Keratinocyte (primary cell): ENCODE measurements around the gene TULP1. TPM values are rescaled to one million over a fixed set of nuclear protein-coding genes. Genes with fewer than 3 reads are reported as not detected.

Experiments used
- DNase-seq: peaks from one replicate; pipeline ENCODE4 v3.0.0-alpha.2; 2011; ENCODE audit warnings: low read depth, missing footprints, low spot score
- FAIRE-seq: peaks from 2 replicates; lab custom pipeline; 2011; peaks lifted over from hg19 to GRCh38; lab: Jason Lieb, UNC
- H2AFZ ChIP-seq: 2 replicates; pipeline ENCODE4 v1.6.0; 2012; ENCODE audit warnings: low read length, control low read depth, inconsistent platforms; ENCODE audit not compliant: control insufficient read depth
- H3K27ac ChIP-seq: 2 replicates; pipeline ENCODE4 v1.5.1; 2011; ENCODE audit warnings: low read length; ENCODE audit not compliant: control insufficient read depth, insufficient read depth
- H3K27me3 ChIP-seq: 3 replicates; pipeline ENCODE4 v1.6.0; 2011; ENCODE audit warnings: low read length; ENCODE audit not compliant: control insufficient read depth, insufficient read depth; ENCODE audit errors: extremely low read depth
- H3K36me3 ChIP-seq, 2 experiments: 2 replicates in 1 of 2; 3 replicates in 1 of 2; pipeline ENCODE4 v1.5.1; 2011; ENCODE audit warnings: low read length in 2 of 2, mild to moderate bottlenecking in 1 of 2; ENCODE audit not compliant: control insufficient read depth in 2 of 2, insufficient read depth in 2 of 2; ENCODE audit errors: extremely low read depth in 1 of 2
- H3K4me1 ChIP-seq: 3 replicates; pipeline ENCODE4 v1.5.1; 2011; ENCODE audit warnings: low read length; ENCODE audit not compliant: control insufficient read depth, insufficient read depth; ENCODE audit errors: extremely low read depth
- H3K4me2 ChIP-seq: 3 replicates; pipeline ENCODE4 v1.6.0; 2011; ENCODE audit warnings: low read depth, low read length; ENCODE audit not compliant: control insufficient read depth, insufficient read depth; ENCODE audit errors: extremely low read depth
- H3K4me3 ChIP-seq, 3 experiments: fragments of 200-600 bp in 1 of 3; sonication (generic) in 1 of 3; 2 replicates in 2 of 3; 3 replicates in 1 of 3; pipeline ENCODE4 v1.5.1; 2011 to 2016; ENCODE audit warnings: low read length in 3 of 3, mild to moderate bottlenecking in 3 of 3, control low read depth in 2 of 3, inconsistent platforms in 1 of 3, low read depth in 1 of 3, mixed read lengths in 1 of 3, mixed run types in 1 of 3, moderate library complexity in 1 of 3; ENCODE audit not compliant: control insufficient read depth in 2 of 3, insufficient read depth in 2 of 3; ENCODE audit errors: extremely low read depth in 1 of 3
- H3K79me2 ChIP-seq: 2 replicates; pipeline ENCODE4 v1.6.0; 2012; ENCODE audit warnings: low read length; ENCODE audit not compliant: control insufficient read depth, insufficient read depth
- H3K9ac ChIP-seq: 3 replicates; pipeline ENCODE4 v1.6.0; 2011; ENCODE audit warnings: low read length; ENCODE audit not compliant: control insufficient read depth, insufficient read depth; ENCODE audit errors: extremely low read depth
- H3K9me1 ChIP-seq: 3 replicates; pipeline ENCODE4 v1.6.0; 2011; ENCODE audit warnings: low read length; ENCODE audit not compliant: control insufficient read depth, insufficient read depth; ENCODE audit errors: extremely low read depth
- H3K9me3 ChIP-seq: 2 replicates; pipeline ENCODE4 v1.5.1; 2012; ENCODE audit warnings: low read depth, low read length; ENCODE audit not compliant: control insufficient read depth
- H4K20me1 ChIP-seq: 3 replicates; pipeline ENCODE4 v1.6.0; 2011; ENCODE audit warnings: low read length; ENCODE audit not compliant: control insufficient read depth, insufficient read depth; ENCODE audit errors: extremely low read depth
- EZH2 ChIP-seq: IDR thresholded peaks from one replicate; pipeline ENCODE4 v1.6.1; 2012; ENCODE audit warnings: inconsistent platforms, mild to moderate bottlenecking, low read length, moderate library complexity
- dilution Hi-C: fragments of 300-500 bp; cut with MboI; formaldehyde crosslinking; loops from one replicate; pipeline ENCODE4 v1.7.0; 2020; ENCODE audit warnings: low sequenced_read_pairs; ENCODE audit not compliant: extremely low pct_ligation_motif_present
- polyA plus RNA-seq, 5 experiments: library from polyadenylated mRNA; depleted of rRNA in 3 of 5; stranded (reverse) in 3 of 5; stranded (forward) in 1 of 5; unstranded in 1 of 5; fragments of >200 nt; gene quantifications; 1 replicate in 1 of 5; 2 replicates in 3 of 5; 3 replicates in 1 of 5; pipeline versions ENCODE4 v1.2.1 to v1.2.3, GENCODE V29; 2011 to 2012; ENCODE audit warnings: missing spikeins in 2 of 5, low read depth in 1 of 5, low replicate concordance in 1 of 5
- TF ChIP-seq, protein P1 (sequence below), 3 experiments: IDR thresholded peaks in 1 of 3; conservative IDR thresholded peaks in 1 of 3; optimal IDR thresholded peaks in 1 of 3; 2 replicates in 2 of 3; 3 replicates in 1 of 3; pipeline versions ENCODE3 to v1.5.1; 2011; ENCODE audit warnings: low read length in 3 of 3, mild to moderate bottlenecking in 3 of 3, moderate library complexity in 2 of 3, control low read depth in 1 of 3, inconsistent platforms in 1 of 3; ENCODE audit not compliant: insufficient read depth in 2 of 3; ENCODE audit errors: extremely low read depth in 1 of 3

TULP1 gene
- polyA plus RNA-seq, 1 donor (not counting 4 experiments of a cell fraction or from before 2014, with no cell fraction given), result not detected

DNA sequence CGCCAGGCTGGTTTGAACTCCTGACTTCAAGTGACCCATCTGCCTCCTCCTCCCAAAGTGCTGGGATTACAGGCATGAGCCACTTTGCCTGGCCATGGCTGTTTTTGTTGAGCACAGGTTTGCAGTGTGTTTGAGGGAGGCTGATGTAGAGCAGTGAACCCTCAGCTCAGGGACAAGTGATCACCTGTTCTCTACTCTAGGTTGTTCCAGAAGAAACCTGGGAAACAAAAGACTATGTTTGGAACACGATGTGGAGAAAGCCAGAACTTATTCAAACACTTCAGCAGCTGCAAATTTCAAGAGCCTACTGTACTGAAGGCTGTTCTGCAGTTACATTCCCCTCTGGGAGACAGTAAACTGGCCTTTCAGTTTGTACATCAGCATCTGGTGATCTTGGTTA is 4.7 kb downstream of the TULP1 start:
- H3K4me3 ChIP-seq, result no peak overlapping the region

DNA sequence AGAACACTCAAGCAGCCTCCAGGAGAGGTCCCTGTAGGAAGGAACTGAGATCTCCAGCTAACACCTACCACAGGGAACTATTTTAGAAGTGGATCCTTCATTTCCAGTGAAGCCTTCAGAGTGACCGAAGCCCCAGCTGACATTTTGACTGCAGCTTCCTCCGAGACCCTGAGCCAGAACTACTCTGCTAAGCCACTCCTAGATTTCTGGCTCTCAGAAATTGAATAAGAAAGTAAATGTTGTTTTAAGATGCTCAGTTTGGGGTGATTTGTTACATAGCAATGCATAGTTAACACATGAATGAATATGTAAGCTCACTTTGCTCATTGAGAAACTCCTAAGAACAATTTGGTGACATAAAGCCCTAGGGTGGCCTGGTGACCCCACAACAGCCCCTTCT is 5.5 kb downstream of the TULP1 start:
- no peak for DNase-seq
- Histone ChIP-seq H3K36me3 (no peaks in the 10 kb centered on the region), H3K9me3 (no peaks in the 10 kb centered on the region), H3K27ac (no peak overlapping the region), H3K27me3 (peaks cover 34% of the 10 kb centered on the region), H3K79me2 (no peaks in the 10 kb centered on the region), H2AFZ (no peak overlapping the region), H3K9ac (no peak overlapping the region), H4K20me1 (no peaks in the 10 kb centered on the region), H3K4me1 (peaks cover 3% of the 10 kb centered on the region), H3K9me1 (no peaks in the 10 kb centered on the region), H3K4me3 (no peak overlapping the region), H3K4me2 (no peak overlapping the region)
- dilution Hi-C loops, result no loop called here
- TF ChIP-seq EZH2, result no peak
- TF ChIP-seq, protein P1, sequence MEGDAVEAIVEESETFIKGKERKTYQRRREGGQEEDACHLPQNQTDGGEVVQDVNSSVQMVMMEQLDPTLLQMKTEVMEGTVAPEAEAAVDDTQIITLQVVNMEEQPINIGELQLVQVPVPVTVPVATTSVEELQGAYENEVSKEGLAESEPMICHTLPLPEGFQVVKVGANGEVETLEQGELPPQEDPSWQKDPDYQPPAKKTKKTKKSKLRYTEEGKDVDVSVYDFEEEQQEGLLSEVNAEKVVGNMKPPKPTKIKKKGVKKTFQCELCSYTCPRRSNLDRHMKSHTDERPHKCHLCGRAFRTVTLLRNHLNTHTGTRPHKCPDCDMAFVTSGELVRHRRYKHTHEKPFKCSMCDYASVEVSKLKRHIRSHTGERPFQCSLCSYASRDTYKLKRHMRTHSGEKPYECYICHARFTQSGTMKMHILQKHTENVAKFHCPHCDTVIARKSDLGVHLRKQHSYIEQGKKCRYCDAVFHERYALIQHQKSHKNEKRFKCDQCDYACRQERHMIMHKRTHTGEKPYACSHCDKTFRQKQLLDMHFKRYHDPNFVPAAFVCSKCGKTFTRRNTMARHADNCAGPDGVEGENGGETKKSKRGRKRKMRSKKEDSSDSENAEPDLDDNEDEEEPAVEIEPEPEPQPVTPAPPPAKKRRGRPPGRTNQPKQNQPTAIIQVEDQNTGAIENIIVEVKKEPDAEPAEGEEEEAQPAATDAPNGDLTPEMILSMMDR (optimal IDR thresholded peaks at IDR 0.05 in 1 of 3, IDR thresholded peaks at IDR 0.05 in 1 of 3, conservative IDR thresholded peaks at IDR 0.05 in 1 of 3; ENCODE audit: extremely low read depth in 1 of 3, insufficient read depth in 2 of 3, low read length in 3 of 3), result no peak
- no peak for FAIRE-seq

More for the DNA sequence above, 4.7 kb downstream of the TULP1 start:
- H4K20me1 ChIP-seq, result no peaks in the 10 kb centered on the region
- dilution Hi-C loops, result no loop called here
- no peak overlapping the region for H3K27ac ChIP-seq
- no peak for FAIRE-seq
- TF ChIP-seq, protein P1 (optimal IDR thresholded peaks at IDR 0.05 in 1 of 3, IDR thresholded peaks at IDR 0.05 in 1 of 3, conservative IDR thresholded peaks at IDR 0.05 in 1 of 3; ENCODE audit: extremely low read depth in 1 of 3, insufficient read depth in 2 of 3, low read length in 3 of 3), result no peak
- TF ChIP-seq EZH2, result no peak
- no peak overlapping the region for H2AFZ ChIP-seq
- H3K4me1 ChIP-seq, result peaks cover 3% of the 10 kb centered on the region
- no peak overlapping the region for H3K4me2 ChIP-seq
- H3K27me3 ChIP-seq, result peaks cover 39% of the 10 kb centered on the region
- no peaks in the 10 kb centered on the region for H3K9me1 ChIP-seq
- no peak for DNase-seq
- H3K79me2 ChIP-seq, result no peaks in the 10 kb centered on the region
- no peaks in the 10 kb centered on the region for H3K9me3 ChIP-seq
- no peak overlapping the region for H3K9ac ChIP-seq
- H3K36me3 ChIP-seq, result no peaks in the 10 kb centered on the region
